MCF 10A (cell line): ENCODE measurements around the gene GPR149. TPM values are rescaled to one million over a fixed set of nuclear protein-coding genes. Genes with fewer than 3 reads are reported as not detected.

Experiments used
- BruUV-seq: library from RNA; stranded (reverse); fragments of 400-500 nt; replicated peaks from 2 replicates; lab custom pipeline; 2021; lab: Mats Ljungman, UMichigan
- CTCF ChIA-PET: fragments of 300-600 bp; sonication (Branson Sonifier 250); formaldehyde crosslinking; extraction: SDS; loops from one replicate; lab custom pipeline; 2021; ENCODE audit warnings: antibody characterized with exemption, inconsistent platforms; lab: Yijun Ruan, JAX
- POLR2A ChIA-PET: fragments of 300-600, 350-650 bp; sonication (Branson Sonifier 250); formaldehyde crosslinking; extraction: SDS; loops from one replicate; lab custom pipeline; 2020; ENCODE audit warnings: antibody characterized with exemption, inconsistent platforms; lab: Yijun Ruan, JAX
- DNase-seq: peaks from one replicate; pipeline ENCODE4 v3.0.0-alpha.2; 2018; ENCODE audit not compliant: unreplicated experiment
- H3K27ac Mint-ChIP-seq: one replicate; pipeline ENCODE4 v1.8.0; 2022; ENCODE audit warnings: mild to moderate bottlenecking, low read depth, mixed read lengths; ENCODE audit not compliant: unreplicated experiment
- H3K27me3 Mint-ChIP-seq: one replicate; pipeline ENCODE4 v1.8.0; 2022; ENCODE audit warnings: mixed read lengths; ENCODE audit not compliant: insufficient read depth, unreplicated experiment
- H3K36me3 Mint-ChIP-seq: one replicate; pipeline ENCODE4 v1.8.0; 2022; ENCODE audit warnings: mild to moderate bottlenecking, moderate library complexity, mixed read lengths; ENCODE audit not compliant: insufficient read depth, unreplicated experiment
- H3K4me1 Mint-ChIP-seq: one replicate; pipeline ENCODE4 v1.8.0; 2022; ENCODE audit warnings: mixed read lengths; ENCODE audit not compliant: insufficient read depth, unreplicated experiment
- H3K4me3 Mint-ChIP-seq: one replicate; pipeline ENCODE4 v1.8.0; 2022; ENCODE audit warnings: mild to moderate bottlenecking, moderate library complexity, mixed read lengths; ENCODE audit not compliant: unreplicated experiment
- H3K9me3 Mint-ChIP-seq: one replicate; pipeline ENCODE4 v1.8.0; 2022; ENCODE audit warnings: mixed read lengths; ENCODE audit not compliant: unreplicated experiment
- intact Hi-C: fragments of 100-400 bp; cut with micrococcal nuclease; formaldehyde crosslinking; loops from 2 replicates; pipeline ENCODE4 v1.14.1; 2022
- total RNA-seq: library from RNA; stranded (reverse); gene quantifications from 2 replicates; pipeline ENCODE4 v1.2.3, GENCODE V29; 2022
- TF ChIP-seq, protein P1 (sequence below): fragments of 200-600 bp; IDR thresholded peaks from one replicate; pipeline ENCODE4 v1.8.0; 2022; ENCODE audit warnings: antibody characterized with exemption, mild to moderate bottlenecking; ENCODE audit not compliant: unreplicated experiment

Gene GPR149
- total RNA-seq, 1 experiment from 2014 or later, result not detected

DNA sequence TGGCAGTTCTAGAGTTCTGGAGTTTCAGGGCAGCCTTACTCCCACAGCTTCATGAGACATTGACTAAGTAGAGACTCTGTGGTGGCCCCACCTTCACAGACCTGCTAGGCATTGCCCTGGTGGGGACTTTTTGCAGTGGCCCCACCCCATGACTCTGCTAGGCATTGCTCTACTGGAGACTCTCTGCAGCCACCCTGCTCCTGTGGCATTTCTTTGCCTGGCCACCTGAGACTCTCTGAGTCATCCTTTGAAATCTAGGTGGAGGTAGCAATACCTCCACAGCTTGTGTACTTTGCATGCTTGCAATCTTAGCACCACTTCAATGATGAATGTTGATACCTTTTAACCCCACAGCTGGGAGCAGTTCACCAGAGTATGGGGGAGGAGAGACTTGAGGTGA lies 65.1 kb downstream of the GPR149 start:
- H3K36me3 Mint-ChIP-seq, result no peaks in the 10 kb centered on the region
- intact Hi-C loops, result no loop called here
- no peak overlapping the region for H3K4me3 Mint-ChIP-seq
- ChIA-PET POLR2A (interaction anchor here (0.5 kb wide), 1 partner anchor 215 kb away, joined by 3 read pairs; no protein-coding TSS in a partner anchor), CTCF (no interaction called here)
- no peaks in the 10 kb centered on the region for H3K9me3 Mint-ChIP-seq
- no TSS peak for BruUV-seq
- H3K27me3 Mint-ChIP-seq, result no peaks in the 10 kb centered on the region
- TF ChIP-seq, protein P1, sequence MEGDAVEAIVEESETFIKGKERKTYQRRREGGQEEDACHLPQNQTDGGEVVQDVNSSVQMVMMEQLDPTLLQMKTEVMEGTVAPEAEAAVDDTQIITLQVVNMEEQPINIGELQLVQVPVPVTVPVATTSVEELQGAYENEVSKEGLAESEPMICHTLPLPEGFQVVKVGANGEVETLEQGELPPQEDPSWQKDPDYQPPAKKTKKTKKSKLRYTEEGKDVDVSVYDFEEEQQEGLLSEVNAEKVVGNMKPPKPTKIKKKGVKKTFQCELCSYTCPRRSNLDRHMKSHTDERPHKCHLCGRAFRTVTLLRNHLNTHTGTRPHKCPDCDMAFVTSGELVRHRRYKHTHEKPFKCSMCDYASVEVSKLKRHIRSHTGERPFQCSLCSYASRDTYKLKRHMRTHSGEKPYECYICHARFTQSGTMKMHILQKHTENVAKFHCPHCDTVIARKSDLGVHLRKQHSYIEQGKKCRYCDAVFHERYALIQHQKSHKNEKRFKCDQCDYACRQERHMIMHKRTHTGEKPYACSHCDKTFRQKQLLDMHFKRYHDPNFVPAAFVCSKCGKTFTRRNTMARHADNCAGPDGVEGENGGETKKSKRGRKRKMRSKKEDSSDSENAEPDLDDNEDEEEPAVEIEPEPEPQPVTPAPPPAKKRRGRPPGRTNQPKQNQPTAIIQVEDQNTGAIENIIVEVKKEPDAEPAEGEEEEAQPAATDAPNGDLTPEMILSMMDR, result no peak
- no peaks in the 10 kb centered on the region for H3K4me1 Mint-ChIP-seq
- DNase-seq, result no peak
- H3K27ac Mint-ChIP-seq, result no peak overlapping the region

DNA sequence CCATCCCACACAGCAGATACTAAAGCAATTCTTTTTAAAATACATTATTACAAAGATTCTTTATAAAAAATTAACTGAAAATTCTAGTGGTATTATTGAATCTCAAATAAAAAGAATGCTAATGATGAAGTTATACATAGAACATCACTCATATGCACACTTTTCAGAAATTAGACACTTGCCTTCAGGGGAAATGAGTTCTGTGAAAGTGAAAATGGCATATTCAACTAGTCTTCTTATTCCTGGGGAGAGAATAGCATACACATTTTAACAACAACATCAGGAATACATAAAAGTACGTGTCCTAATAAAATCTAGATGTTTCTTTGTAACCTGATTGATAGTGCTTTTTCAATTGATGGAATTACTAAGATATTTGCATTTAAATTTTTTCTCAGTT lies 68.9 kb downstream of the GPR149 start:
- no peaks in the 10 kb centered on the region for H3K9me3 Mint-ChIP-seq
- no peak for DNase-seq
- intact Hi-C loops, result no loop called here
- no peaks in the 10 kb centered on the region for H3K27me3 Mint-ChIP-seq
- H3K36me3 Mint-ChIP-seq, result no peaks in the 10 kb centered on the region
- H3K4me1 Mint-ChIP-seq, result no peaks in the 10 kb centered on the region
- no peak overlapping the region for H3K27ac Mint-ChIP-seq
- TF ChIP-seq, protein P1, result no peak
- BruUV-seq, result no TSS peak
- CTCF ChIA-PET, result no interaction called here
- H3K4me3 Mint-ChIP-seq, result no peak overlapping the region
- POLR2A ChIA-PET, result interaction anchor here (0.6 kb wide), 1 partner anchor 937 kb away, joined by 4 read pairs; no protein-coding TSS in a partner anchor

DNA sequence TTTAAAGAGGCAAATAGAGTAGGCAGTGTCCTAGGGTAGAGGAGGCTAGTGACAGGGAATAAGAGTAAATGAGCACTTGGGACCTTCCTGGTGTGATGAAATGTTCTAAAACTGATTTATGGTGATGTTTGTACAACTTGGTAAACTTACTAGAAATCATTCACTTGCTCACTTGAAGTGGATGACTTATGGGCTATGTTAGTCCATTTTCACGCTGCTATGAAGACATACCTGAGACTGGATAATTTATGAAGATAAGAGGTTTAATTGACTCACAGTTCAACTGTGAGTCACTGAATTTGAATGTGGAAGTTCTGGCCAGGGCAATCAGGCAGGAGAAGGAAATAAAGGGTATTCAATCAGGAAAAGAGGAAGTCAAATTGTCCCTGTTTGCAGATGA lies 74.0 kb downstream of the GPR149 start:
- intact Hi-C loops, result no loop called here
- Mint-ChIP-seq H3K4me1 (no peaks in the 10 kb centered on the region), H3K36me3 (no peaks in the 10 kb centered on the region), H3K4me3 (no peak overlapping the region), H3K27ac (no peak overlapping the region), H3K27me3 (no peaks in the 10 kb centered on the region), H3K9me3 (no peaks in the 10 kb centered on the region)
- CTCF ChIA-PET, result no interaction called here
- TF ChIP-seq, protein P1, result no peak
- BruUV-seq, result no TSS peak
- POLR2A ChIA-PET, result no interaction called here
- no peak for DNase-seq

DNA sequence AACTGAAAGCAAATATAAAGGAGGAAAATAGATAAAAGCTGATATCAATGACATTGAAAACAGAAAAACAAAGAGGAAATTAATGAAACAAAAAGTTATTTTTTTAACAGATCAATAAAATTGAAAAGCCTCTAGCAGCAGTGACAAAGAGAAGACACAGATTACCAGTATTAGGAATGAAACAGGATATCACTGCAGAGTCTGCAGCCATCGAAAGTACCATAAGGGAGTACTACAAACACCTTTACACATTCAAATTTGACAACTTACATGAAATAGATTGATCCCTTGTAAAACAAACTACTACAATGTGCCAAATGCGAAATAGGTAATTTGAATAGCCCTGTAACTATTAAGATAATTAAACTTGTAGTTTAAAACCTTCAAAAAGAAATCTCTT lies 80.8 kb downstream of the GPR149 start:
- ChIA-PET CTCF (no interaction called here), POLR2A (no interaction called here)
- intact Hi-C loops, result no loop called here
- Mint-ChIP-seq H3K36me3 (no peaks in the 10 kb centered on the region), H3K9me3 (no peaks in the 10 kb centered on the region), H3K27me3 (peaks cover 11% of the 10 kb centered on the region), H3K4me3 (no peak overlapping the region), H3K27ac (no peak overlapping the region), H3K4me1 (no peaks in the 10 kb centered on the region)
- no peak for DNase-seq
- TF ChIP-seq, protein P1, result no peak
- BruUV-seq, result no TSS peak
